ENCODE data around the gene NCKAP5L. TPM values are rescaled to one million over a fixed set of nuclear protein-coding genes. Genes with fewer than 3 reads are reported as not detected.

The NCKAP5L gene
- total RNA-seq, 1 experiment from 2014 or later = 28.2 TPM

DNA sequence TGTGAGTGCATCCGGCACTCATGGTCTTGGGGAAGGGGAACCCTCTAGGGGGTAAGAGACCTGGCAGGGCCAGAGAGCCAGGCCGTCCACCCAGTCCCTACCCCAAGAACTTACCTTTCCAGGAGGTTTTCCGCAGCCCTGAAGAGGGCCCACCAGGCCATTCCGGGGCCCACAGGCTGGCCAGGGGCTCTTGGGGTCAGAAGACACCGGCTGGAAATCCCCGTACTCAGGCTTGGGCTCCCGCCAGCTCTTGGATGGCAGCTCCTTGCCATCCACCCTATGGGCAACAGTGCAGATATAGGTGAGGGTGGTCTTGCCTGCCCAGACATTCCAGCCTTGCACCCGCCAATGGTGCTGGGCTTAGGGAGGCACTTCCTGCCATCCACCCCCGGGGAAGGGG is 34.6 kb downstream of the NCKAP5L start:
- no peak for DNase-seq (ENCODE audit: low spot score)
- ChIA-PET CTCF (no interaction called here), POLR2A (ENCODE audit: low non-redundant PET) (no interaction called here)
- no peak overlapping the region for H3K27ac ChIP-seq (ENCODE audit: low read depth, low read length, poor library complexity, severe bottlenecking)
- H3K36me3 ChIP-seq (ENCODE audit: insufficient read depth, low read length, poor library complexity, severe bottlenecking) = peaks cover 3% of the 10 kb centered on the region
- BruUV-seq (replicated peaks) = no TSS peak
- no peaks in the 10 kb centered on the region for H3K9me3 ChIP-seq (ENCODE audit: low read depth, low read length, poor library complexity, severe bottlenecking)
- intact Hi-C loops (cut with micrococcal nuclease; ENCODE audit: unreplicated experiment) = no loop called here
- H3K4me1 ChIP-seq (ENCODE audit: insufficient read depth, low read length, poor library complexity, severe bottlenecking) = no peaks in the 10 kb centered on the region
- no peak for TF ChIP-seq EZH2 (IDR thresholded peaks at IDR 0.05; ENCODE audit: borderline replicate concordance, low read depth, low read length, poor library complexity, severe bottlenecking)
- TF ChIP-seq, protein P1, sequence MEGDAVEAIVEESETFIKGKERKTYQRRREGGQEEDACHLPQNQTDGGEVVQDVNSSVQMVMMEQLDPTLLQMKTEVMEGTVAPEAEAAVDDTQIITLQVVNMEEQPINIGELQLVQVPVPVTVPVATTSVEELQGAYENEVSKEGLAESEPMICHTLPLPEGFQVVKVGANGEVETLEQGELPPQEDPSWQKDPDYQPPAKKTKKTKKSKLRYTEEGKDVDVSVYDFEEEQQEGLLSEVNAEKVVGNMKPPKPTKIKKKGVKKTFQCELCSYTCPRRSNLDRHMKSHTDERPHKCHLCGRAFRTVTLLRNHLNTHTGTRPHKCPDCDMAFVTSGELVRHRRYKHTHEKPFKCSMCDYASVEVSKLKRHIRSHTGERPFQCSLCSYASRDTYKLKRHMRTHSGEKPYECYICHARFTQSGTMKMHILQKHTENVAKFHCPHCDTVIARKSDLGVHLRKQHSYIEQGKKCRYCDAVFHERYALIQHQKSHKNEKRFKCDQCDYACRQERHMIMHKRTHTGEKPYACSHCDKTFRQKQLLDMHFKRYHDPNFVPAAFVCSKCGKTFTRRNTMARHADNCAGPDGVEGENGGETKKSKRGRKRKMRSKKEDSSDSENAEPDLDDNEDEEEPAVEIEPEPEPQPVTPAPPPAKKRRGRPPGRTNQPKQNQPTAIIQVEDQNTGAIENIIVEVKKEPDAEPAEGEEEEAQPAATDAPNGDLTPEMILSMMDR (conservative IDR thresholded peaks at IDR 0.05; ENCODE audit: low read depth, low read length) = no peak
- H3K27me3 ChIP-seq (replicated peaks; ENCODE audit: insufficient read depth, low read depth, low read length, poor library complexity) = no peaks in the 10 kb centered on the region
- no peak overlapping the region for H3K4me3 ChIP-seq (ENCODE audit: low read depth, low read length, poor library complexity, severe bottlenecking)

DNA sequence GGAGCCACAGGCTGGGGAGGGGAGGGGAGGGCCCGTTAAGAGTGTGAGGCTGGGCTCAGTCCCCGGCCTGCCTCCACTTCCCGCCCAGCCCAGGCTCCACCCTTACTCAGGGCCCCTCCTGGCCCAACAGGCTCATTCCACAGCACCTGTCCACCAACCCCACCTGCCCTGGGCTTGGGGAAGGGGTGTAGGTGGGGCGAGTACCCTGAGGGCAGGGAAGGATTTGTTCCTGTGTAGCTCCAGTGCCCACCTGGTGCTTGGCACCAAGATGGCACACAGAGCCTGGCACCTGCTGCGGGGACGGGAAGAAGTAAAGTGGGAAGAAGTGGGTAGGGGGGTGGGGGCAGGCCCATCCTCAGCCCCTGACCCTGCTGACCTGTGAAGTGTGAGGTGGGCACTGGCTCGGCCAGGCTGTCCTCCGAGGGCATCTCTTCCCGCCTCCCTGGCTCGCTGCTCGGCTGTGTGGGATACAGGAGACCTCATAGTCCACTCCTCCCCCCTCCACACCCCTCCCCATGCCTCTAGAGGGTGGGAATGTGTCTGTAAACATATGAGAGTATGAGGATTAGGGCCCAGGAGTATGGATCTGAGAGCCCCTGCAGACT is 35.1 kb downstream of the NCKAP5L start:
- Histone ChIP-seq H3K9me3 (ENCODE audit: low read depth, low read length, poor library complexity, severe bottlenecking) (no peaks in the 10 kb centered on the region), H3K4me3 (ENCODE audit: low read depth, low read length, poor library complexity, severe bottlenecking) (no peak overlapping the region), H3K27me3 (replicated peaks; ENCODE audit: insufficient read depth, low read depth, low read length, poor library complexity) (no peaks in the 10 kb centered on the region), H3K4me1 (ENCODE audit: insufficient read depth, low read length, poor library complexity, severe bottlenecking) (no peaks in the 10 kb centered on the region), H3K36me3 (ENCODE audit: insufficient read depth, low read length, poor library complexity, severe bottlenecking) (peaks cover 3% of the 10 kb centered on the region), H3K27ac (ENCODE audit: low read depth, low read length, poor library complexity, severe bottlenecking) (no peak overlapping the region)
- intact Hi-C loops (cut with micrococcal nuclease; ENCODE audit: unreplicated experiment) = no loop called here
- DNase-seq (ENCODE audit: low spot score) = no peak
- CTCF ChIA-PET = no interaction called here
- POLR2A ChIA-PET (ENCODE audit: low non-redundant PET) = no interaction called here
- TF ChIP-seq EZH2 (IDR thresholded peaks at IDR 0.05; ENCODE audit: borderline replicate concordance, low read depth, low read length, poor library complexity, severe bottlenecking) = no peak
- TF ChIP-seq, protein P1 (conservative IDR thresholded peaks at IDR 0.05; ENCODE audit: low read depth, low read length) = no peak
- no TSS peak for BruUV-seq (replicated peaks)

DNA sequence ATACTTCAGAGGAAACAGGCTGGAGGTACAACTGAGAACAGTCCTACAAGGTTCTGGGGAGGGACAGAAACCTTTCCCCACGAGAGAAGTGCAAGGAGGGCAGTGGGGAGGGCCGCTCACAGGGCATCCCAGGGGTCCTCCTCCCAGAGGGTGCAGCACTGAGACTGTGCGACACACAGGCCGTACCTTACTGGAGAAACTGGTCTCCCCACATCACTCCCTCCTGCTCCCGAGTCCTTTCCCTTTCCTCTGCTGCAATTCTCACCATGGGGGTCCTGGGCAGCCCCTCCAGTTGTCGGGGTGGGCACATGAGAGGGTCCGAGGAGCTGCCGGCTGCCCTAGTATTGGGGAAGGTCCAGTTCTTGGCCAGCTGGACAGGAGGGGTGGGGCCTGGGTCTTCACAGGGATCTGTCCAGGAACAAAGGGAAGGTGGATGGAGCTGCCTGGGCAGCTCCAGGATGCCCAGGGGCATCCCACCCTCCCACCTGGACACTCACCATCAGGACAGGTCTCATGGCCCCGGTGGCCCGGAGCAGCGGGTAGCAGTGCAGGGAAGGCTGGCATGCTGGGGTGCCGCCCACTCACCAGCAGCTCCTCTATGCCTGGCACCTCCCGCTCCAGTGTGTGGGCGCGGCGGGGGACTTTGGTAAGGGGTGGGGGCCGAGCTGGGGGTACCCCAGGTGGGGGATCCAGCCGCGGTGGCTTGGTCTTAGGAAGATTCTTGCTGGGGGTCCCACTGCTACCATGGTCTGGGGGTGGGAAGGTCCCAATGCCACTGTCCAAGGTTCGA is 35.8 kb downstream of the NCKAP5L start:
- ChIA-PET POLR2A (ENCODE audit: low non-redundant PET) (no interaction called here), CTCF (no interaction called here)
- no peak for TF ChIP-seq EZH2 (IDR thresholded peaks at IDR 0.05; ENCODE audit: borderline replicate concordance, low read depth, low read length, poor library complexity, severe bottlenecking)
- TF ChIP-seq, protein P1 (conservative IDR thresholded peaks at IDR 0.05; ENCODE audit: low read depth, low read length) = no peak
- H3K4me1 ChIP-seq (ENCODE audit: insufficient read depth, low read length, poor library complexity, severe bottlenecking) = no peaks in the 10 kb centered on the region
- no peak overlapping the region for H3K4me3 ChIP-seq (ENCODE audit: low read depth, low read length, poor library complexity, severe bottlenecking)
- no peaks in the 10 kb centered on the region for H3K27me3 ChIP-seq (replicated peaks; ENCODE audit: insufficient read depth, low read depth, low read length, poor library complexity)
- H3K27ac ChIP-seq (ENCODE audit: low read depth, low read length, poor library complexity, severe bottlenecking) = no peak overlapping the region
- no peaks in the 10 kb centered on the region for H3K9me3 ChIP-seq (ENCODE audit: low read depth, low read length, poor library complexity, severe bottlenecking)
- no TSS peak for BruUV-seq (replicated peaks)
- intact Hi-C loops (cut with micrococcal nuclease; ENCODE audit: unreplicated experiment) = no loop called here
- H3K36me3 ChIP-seq (ENCODE audit: insufficient read depth, low read length, poor library complexity, severe bottlenecking) = no peaks in the 10 kb centered on the region
- DNase-seq (ENCODE audit: low spot score) = no peak
